HG02763 (cell line): ENCODE data around the gene TSPAN31.
"Not testable (repeated sequence)": the region's sequence is repeated elsewhere in the genome, so short reads cannot be mapped to it uniquely, and the experiment has no call there.

Source experiments
- ATAC-seq: cut with Tn5 transposase; IDR thresholded peaks from one replicate; pipeline ENCODE4 v1.9.1; 2021; ENCODE audit warnings: mild to moderate bottlenecking, moderate library complexity; ENCODE audit not compliant: unreplicated experiment

The TSPAN31 gene

DNA sequence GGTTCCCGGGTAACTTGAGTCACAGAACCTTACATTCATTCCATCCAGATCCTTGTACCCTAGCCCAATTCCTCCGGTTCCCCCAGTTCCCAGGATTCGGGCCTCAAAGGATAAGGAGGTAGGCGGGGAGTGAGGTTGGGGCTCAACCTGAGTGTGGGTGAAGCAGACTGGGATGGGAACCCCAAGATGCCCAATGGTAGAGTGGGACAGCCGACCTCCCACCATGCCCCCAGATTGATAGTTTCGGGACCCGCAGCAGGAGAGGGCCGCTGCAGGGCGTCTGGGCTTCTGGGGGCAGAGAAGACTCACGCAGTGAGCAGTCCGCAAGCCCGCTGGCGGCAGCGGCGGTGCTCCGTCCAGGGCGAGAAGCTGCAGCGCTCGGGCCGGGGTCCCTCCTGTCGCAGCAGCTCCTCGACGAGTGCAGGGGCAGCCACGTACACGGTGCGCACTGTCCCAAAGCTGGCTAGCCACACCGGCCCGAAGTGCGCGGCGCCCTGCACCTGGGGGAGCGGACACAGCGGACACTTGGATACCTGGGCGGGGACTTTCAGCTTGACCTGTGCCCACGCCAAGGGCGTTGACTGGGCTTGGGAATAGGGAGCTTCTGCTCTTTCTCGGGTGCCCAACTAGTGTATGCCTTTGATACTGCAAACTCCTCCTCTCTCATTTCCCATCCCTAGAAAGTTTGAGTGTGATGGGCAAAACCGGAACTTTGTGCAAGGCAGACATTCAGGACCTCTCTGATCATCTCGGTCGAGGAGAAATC, 21.0 kb downstream of the TSPAN31 start:
- no peak for ATAC-seq

DNA sequence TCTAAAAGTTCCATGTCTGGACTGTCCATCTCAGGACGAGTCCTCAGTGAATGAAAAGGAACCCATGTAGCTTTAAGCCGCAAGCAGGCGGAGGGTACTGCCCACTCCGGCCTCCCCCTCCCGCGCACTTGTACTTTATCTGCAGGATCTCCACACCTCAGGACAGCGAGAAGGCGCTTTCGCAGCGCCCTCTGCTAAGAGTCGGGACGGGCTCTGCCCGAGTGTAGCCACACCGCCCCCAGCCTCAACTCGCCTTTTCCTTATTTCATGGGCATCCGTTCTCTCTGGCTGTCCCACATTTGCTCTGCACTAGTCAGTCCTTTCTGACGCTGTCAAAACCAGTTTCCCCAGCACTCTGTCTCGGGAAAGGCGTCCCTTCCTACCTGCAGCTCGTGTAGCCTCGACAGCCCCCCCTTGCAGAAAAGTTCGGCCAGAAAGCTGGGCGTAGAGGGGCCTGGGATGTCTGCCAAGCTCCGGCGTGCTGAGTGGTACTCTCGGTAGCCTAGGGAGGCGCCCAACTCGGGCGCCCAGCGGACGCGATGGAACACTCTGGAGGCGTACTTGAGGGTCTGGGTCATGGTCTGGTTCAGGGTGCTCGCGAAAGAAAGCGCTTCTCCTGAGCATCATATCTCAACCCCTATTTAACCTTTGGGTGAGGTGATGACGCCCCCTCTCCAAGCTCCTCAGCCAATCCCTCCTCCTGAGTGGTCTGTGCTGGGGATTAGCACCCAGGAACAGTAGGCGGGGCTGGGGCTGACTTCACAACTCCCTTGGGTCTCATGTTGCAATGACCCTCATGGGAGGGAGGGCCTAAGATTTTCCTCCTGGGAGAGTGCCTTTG, 21.8 kb downstream of the TSPAN31 start, which contains the start of gene CYP27B1:
Gene CYP27B1 (minus strand): TSS at position 615 of the 841 bp plus-strand sequence. CDS start 37 bp downstream, at position 578.
- no peak for ATAC-seq

GRCh38 chr12:57767305-57767698, 22.5 kb downstream of the TSPAN31 start:
- ATAC-seq = no peak

DNA sequence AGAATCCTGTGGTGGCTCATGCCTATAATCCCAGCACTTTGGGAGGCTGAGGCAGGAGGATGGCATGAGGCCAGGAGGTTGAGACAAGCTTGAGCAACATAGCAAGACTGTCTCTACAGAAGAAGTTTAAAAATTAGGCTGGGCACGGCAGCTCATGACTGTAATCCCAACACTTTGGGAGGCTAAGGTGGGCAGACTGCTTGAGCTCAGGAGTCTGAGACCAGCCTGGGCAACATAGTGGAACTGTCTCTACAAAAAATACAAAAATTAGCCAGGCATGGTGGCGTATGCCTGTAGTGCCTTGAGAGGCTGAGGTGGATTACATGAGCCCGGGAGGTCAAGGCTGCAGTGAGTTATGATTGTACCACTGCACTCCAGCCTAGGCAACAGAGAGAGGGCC, 23.0 kb downstream of the TSPAN31 start:
- no peak for ATAC-seq

- ATAC-seq = no peak
Observed at GRCh38 chr12:57769594-57769993, 24.8 kb downstream of the TSPAN31 start.

DNA sequence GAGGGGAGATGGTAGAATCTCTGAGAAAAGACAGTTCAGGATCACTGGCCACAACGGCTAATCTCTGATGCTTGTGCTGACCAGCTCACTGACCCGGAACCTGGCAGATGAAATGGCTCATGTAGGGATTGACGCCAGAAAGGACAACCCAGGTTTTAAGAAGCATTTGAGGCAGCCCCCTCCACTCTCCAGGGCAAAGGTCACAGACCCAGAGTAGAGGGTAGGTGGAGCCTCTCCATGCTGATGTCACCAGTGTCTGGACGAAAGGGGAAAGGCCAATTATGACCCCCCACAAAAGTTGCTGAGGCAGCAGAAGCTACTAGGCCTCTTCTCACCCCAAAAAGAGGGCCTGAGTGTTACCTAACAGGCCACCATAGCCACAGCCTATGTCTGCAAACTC, 25.9 kb downstream of the TSPAN31 start:
- ATAC-seq = no peak

DNA sequence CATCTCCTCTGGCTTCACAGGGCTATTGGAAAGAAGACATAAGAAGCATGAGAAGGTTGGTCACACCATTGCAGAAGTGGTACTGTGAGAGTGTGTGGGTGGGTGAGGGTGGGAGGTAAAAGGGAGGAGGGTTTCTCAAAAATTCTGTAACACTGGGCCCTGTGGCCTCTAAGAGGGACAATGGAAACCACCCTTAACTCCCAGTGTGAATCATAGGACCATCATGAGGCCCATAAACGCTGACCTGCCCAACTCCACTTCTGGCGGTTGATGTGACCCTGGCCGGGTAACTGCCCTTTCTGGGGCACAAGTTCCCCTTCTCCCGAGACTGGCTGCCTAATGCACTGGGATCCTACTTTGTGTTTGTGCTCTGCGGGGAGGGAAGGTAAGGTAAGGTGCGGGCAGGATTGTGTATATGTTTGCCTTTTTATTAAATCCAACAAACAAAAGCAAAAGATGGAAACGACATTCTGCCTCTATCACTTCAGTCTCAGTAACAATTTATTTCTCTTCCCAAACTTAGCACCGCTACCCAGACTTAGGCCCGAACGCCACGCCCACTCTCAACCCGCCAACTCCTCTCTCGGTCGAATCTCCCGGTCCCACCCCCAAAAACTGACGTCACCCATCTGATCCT, 26.5 kb downstream of the TSPAN31 start:
- ATAC-seq = peak; percentile 67

DNA sequence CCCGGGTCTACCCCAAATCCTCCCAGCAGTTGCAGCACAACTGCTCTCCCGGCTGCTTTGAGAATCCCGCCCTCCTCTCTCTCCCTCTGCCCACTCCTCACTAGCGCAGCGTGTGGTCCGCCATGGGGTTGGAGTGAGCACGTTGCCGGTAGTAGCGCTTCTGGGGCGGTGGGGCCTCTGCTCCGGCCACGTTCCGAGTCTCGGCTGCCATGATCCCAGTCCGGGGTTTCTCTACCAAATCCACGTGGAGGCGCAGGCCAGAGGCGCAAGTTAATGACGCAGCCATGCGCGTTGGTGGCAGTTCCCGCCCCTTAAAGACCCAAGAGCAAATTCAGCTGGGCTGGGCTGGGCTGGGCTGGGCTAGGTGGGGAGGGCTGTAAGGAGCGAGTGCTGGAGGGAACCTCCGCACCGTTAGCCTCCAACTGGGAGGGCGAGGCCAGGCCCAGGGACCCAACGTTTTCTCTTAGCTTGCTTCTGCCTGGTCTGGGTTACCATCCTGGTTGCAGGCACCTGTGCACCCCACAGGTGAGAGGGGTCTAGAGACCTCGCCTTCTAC, 27.1 kb downstream of the TSPAN31 start, which contains the start of gene METTL1:
Gene METTL1 (minus strand): TSS at position 233 of the 556 bp plus-strand sequence. CDS start 22 bp downstream, at position 211.
- peak; percentile 76 for ATAC-seq

- ATAC-seq = peak; percentile 28
Observed at GRCh38 chr12:57772429-57773322, 27.8 kb downstream of the TSPAN31 start, which contains the start of gene EEF1AKMT3. TSS of gene EEF1AKMT3 (plus strand) at chr12:57772614. CDS start at chr12:57772725, 111 bp downstream.

- not testable (repeated sequence) for ATAC-seq
Observed at GRCh38 chr12:57774634-57775033, 29.8 kb downstream of the TSPAN31 start.

DNA sequence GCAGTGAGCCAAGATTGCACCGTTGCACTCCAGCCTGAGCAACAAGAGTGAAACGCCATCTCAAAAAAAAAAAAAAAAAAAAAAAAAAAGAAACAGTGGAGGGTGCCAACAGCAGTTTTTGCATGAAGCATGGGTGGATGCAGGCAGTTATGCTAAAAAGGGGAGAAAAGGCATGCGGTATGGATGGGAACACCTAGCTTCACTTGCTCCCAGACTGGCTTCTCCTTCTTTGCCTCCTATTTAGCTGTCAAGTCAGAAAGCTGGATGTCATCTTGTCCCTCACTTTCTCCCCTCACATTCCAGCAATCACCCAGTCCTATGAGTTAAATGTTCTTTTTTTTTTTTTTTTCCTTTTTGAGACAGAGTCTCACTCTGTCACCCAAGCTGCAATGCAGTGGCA, 30.2 kb downstream of the TSPAN31 start:
- ATAC-seq = no peak

- no peak for ATAC-seq
Observed at GRCh38 chr12:57775563-57776246, 30.9 kb downstream of the TSPAN31 start.

- ATAC-seq = no peak
Observed at GRCh38 chr12:57776247-57776587, 31.4 kb downstream of the TSPAN31 start.

- no peak for ATAC-seq
Observed at GRCh38 chr12:57777367-57777766, 32.5 kb downstream of the TSPAN31 start.

DNA sequence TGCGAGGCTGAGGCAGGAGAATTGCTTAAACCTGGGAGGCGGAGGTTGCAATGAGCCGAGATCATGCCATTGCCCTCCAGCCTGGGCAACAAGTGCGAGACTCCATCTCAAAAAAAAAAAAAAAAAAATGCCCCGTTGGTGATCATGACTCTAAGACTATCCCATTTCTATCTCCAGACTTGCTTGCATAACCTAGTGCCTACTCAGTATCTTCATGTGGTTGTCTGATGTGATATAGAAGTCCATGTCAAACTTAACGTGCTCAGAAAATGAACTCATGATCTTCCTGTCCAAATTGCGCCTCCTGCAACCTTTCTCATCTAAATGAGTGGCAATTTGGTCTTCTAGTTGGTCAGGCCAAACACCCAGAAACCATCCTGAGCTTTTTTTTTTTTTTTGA, 33.1 kb downstream of the TSPAN31 start:
- no peak for ATAC-seq

DNA sequence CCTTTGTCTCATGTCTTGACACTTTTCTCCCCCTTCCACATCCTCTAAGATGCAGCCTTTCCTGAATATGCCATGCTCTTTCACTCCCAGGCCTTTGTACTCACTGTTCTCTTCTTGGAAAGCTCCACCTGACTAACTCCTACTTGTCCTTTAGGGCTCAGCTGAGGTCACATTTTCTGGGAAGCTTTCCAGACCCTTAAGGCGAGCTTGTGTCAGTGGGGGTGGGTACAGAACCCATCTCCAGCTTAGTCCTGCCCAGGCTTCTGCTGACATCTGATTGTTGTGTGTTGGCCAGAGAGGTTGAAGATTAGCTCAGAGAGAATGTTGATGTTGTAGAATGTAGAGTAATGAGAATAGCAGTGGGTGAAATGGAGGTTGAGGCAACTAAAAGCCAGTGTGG, 34.9 kb downstream of the TSPAN31 start:
- no peak for ATAC-seq

- ATAC-seq = no peak
Observed at GRCh38 chr12:57780284-57780897, 35.6 kb downstream of the TSPAN31 start.

DNA sequence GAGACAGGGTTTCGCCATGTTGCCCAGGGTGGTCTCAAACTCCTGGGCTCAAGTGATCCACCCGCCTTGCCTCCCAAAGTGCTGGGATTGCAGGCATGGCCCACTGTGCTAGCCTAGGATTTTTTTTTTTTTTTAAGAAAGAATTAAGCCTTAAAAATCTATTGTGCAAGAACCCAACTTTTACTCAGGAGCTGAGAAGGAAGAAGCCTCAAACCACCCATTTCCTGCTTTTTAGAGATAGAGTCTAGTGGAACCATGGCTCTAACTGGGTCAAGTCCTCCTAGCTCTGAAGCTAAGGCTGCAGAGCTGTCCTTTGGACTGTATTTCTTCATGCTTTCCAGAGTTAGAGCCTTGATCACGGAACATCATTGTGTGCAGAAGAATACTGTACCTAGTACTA, 36.4 kb downstream of the TSPAN31 start:
- ATAC-seq = no peak

DNA sequence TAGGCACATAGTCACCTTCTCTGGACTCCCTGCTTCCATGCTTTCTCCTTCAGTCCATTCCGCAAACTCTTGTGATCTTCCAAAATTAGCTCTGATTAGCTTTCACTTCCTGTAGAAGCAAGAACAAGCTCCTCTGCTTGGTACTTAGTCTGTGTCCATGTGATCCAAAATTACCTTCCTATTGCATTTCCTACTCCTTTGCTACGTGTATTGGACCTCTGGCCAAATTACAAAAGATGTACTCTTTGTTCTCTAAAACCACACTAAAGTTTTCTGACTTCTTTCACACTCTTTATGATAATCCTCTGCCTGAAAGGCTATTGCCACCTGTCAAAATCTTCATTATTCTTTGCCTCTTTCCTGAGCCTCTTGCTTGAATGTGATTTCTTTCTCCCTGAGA, 37.0 kb downstream of the TSPAN31 start:
- ATAC-seq = no peak
